Cerebellar nuclear complex (tissue), 1 donor: ENCODE data around the gene PELI1.
"Not testable (repeated sequence)": the region's sequence is repeated elsewhere in the genome, so short reads cannot be mapped to it uniquely, and the experiment has no call there.

ENCODE experiments used
- DNase-seq, 2 experiments: peaks; one replicate each; lab custom pipeline; 2025; lab: John Stamatoyannopoulos, UW

PELI1 gene

DNA sequence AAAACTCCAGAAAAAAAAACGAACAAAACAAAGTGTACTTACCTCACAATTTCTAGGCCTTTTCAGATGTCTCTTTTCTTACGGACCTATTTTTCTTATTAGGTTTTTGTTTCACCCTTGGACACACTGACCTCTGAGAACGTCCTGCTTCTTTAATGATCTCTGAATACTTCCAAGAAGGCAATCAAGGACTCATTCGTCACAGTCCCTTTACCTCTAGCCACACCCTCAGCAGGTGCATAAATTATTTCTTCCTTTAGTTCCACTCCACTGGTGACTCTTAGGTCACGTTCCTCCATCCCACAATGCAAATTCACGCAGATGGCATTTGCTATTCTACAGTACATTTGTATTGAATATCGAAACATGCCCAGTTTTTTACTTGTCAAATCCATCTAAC, 21.9 kb downstream of the PELI1 start:
- no peak for DNase-seq

DNA sequence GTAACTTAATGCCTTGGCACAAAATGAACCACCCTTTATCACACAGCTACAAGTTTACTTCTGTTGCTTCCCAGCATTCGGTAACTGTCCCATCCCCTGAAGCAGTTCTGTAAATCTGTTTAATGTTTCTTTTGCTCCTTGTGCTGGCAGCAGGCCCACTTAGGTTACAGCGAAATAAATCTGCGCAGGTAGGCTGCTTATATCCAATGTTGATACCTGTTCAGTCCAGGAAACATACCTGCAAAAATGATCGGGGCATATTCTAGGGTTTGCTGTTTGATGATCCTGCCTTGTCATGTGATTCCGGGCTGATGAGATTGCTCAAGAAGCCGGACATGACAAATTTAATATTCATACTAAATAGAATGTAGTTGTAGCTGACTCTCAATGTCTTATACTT, 23.3 kb downstream of the PELI1 start:
- DNase-seq = no peak

DNA sequence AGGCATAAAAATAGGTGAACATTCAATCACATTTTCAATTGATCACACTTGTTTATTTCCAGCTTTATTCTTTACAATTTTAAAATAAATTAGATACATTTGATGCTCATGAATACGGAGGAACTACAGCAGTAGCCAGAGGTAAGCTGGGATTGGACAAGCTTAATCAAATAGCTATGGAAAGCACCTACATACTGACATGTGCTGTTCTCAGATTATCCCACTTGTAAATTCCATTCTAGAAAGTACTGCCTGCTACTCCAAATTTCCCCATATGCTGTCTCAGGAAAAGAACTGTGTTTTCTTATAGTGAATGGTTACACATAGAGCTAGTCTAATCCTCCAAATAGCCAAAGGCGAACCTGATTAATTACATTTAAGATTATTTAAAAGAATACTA, 24.2 kb downstream of the PELI1 start:
- DNase-seq = no peak

DNA sequence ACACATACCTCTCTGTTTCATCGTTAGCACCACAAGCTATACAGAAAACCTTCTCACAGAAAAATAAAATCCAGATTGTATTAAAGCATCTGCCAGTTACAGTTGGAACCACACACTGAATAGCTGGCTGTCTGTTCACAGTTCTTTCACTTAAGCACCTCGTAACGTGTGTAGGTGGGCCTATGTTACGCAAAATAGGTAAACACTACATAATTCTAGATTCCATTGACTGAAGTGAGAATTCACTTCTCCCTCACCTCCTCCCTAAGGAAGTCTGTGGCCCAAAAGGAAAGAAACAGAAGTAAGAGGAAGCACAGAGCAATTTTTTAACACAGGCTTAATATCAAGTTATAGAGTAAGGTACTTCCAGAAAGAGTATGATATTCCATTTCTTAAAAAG, 24.9 kb downstream of the PELI1 start:
- no peak for DNase-seq

DNA sequence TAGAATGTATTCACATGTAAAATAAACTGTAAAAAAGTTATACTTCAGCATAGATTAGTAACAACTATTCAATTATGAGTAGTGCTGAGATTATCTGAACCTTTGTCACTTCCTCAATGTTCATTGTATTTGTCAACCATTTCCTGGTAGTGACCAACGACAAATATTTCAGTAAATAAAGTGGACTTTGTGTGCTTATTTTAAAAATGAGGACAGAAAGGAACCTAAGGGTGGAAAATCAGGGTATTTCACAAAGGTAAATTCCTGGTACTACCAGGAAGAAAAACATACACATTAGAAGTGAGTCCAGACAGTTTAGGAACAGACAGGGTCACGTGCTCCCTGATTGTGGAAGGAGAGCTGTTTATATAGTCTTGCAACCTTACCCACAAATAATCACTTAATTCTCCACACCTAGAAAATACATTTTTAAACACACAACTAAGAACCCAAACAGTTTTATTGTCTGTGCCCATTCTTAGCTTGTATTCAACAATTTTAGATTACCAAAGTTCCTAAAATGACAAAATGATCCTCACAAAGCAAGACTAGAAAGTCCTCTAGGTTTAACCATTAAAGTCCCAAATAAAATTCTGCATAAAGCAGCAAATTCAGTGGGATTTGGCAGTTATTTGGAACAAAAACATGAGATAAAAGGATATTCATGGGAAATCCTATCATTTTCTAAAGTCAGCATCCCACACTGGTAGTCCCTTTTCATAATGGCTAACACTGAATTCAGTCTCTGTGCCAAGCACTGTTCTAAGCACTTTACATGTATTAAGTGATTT, 28.2 kb downstream of the PELI1 start:
- DNase-seq = no peak

DNA sequence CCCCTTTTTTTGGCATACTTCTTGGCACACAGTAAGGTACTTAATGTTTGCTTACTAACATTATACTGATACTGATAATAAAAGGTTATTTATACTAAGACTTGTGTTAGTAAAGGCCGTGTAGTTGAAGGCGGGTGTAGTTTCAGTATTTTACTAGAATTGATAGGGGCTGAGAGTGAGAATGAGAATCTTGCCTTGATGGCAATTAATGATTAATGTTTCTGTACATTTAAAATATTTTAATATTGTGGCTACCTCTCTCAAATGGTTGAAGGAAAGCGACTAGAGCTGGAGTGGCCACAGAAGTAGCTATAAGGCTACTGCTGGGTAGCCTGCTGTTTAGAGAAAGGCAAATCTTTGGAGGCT, 29.3 kb downstream of the PELI1 start:
- no peak for DNase-seq

DNA sequence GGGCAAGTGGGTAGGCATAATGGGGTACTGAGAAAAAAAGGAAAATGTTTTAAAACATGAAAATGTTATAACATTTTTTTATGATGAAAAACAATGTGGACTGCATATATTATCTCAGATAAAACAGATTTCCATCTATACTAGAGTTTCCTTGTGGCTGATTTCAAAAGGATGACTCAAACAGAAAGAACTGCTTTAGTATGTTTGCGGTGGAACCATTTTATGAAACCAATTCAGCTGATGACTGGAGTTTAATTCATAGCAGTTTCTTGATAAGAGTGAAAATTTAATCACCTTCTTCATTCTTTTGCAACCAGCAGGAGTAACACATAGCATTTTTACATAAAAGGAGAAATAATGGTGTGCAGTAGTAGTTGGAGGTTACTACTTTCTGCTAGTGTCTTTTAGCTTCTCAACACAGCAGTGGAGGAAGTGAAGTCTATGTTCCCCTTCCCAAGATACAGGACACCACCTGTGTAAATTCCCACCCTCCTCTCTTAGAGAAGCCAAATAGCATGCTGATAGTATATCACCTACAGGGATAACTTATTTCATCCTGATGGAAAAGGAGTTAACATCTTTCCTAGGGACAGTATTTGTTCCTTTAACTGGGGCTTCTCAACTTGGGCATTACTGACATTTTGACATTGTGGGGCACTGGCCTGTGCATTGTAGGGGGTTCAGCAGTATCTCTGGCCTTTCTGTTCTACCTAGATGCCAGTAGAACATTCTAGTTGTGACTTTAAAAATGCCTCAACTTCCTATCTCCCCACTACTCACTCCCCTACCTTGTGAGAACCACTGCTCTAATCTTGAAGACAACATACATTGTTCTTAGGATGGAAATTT, 29.9 kb downstream of the PELI1 start:
- no peak for DNase-seq

DNA sequence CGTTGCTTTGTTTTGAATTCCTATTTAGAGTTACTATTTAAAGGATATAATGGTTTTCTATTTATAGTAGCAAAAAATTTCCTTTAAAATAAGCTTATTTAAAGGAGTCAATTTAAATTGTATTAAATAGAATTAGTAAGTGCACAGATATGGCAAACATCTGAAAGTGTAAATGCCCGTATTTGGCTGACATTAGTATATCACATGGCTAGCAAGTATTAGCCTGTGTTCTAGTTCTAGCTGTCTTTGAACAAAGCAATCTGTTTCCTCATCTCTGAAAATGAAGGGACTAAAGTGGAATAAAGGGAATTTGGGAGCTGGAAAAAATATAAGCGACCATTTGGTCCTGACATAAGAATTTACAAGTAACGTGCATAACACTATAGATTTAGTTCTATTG, 32.2 kb downstream of the PELI1 start:
- no peak for DNase-seq

DNA sequence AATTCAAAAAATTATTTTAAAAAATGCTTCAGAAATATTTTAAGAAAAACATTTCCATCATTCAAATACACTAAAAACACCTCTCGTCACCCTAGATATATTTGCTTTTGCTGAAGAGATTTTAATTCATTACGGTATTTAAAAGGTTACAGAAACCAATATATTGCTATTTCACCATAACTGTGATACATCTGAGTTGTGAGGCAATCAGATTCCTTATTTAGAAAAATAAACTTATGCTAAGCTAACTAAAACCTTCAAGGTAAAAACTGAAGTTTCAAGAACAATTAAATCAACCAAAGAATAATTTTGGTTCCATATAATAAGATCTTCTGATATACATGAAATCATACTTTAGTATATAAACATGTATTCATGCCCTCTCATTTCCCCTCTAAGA, 32.8 kb downstream of the PELI1 start:
- no peak for DNase-seq

DNA sequence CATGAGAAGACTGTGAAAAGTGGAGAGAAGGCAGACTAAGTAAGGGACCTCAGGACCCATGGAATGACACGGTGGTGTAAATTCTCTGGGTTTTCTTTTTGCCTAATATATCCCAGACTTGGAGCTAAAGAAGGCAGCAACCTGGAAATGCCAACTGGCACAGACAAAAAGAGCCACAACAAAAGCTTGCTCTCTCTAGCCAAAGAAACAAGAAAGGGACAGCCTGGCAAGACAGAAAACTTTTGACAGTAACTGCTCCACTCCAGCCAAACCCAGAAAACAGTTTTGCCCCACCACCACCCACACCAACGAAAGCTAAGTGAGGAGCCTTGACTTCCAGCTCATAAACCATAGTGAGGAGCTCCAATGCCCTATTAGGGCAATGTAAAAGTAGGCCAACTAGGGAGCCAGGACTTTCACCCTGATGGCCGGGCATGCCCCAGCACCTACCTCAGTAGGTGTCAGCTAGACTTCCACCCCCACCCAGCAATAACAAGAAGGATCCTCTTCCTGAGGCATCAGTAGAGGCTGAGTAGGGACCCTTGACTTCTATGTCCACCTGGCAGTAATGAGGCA, 35.5 kb downstream of the PELI1 start:
- no peak for DNase-seq

DNA sequence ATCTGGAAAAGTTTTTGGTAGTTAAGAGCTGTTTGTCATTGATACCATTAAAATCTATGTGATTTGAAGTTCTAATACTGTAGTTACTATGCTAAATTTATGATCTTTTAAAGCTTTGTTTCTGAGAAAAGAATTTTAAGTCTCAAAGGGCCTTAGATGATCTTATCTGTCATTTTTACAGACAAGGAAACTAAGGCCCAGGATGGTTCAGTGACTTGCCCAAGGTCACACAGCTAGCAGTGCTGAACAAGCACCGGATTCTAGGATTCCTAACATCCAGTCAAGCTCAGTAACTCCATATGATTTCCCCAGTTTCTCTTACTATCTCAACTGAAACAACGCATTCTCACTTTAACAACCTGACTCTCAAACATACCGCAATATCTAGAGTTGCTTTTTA, 37.7 kb downstream of the PELI1 start:
- DNase-seq = no peak

DNA sequence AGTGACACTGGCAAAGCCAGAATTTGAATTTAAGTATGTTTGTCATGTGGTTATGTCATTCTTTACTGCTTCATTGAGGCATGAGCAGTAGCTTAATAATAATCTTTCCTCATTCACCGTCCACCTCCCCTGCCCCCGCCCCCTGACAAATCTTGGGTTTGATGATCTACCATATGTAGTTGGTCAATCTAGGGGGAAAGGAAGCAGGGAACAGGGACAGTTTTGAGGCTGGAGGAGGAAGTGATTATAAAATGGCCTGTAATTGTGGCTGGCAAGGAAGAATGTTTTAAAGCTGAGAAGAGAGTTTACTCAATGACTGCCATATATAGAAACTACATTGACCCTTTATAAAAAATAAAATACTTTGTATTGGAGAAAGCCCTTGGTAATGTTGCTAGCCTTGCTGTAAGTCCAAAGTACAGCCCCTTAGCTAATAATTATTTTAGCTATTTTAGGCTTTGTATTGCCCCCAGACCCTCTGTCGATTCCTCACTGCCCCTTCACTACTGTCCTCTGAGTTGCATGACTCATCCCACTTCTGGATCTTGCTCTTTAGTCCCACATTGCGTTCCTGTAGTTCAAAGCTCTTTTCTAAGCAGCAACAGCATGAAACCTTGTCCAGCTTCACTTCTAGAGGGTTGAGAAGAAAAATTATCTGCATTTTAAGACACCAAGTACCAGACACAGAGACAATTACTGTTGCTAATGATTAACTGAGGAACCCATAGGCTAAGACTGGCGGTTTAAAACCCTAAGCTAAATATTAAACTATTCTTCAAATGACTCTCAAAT, 38.4 kb downstream of the PELI1 start:
- DNase-seq = no peak

DNA sequence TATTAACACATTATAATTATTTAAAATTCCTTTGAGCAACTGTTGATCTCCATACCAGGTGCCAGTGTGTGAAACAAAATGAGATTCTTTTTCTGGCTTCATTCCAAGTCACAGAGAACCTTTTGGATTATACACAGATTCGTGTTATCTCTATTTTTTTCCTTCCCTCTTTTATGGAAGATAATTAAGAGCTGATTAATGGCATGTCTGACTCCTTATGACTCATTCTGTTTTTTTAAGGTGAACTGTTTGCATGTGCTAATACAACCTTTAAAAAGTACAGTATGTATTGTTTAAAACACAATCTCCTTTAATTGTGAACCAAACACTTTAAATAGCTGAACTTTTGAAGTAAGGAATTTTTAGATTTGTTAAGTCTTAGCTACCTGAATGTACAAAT, 39.3 kb downstream of the PELI1 start:
- no peak for DNase-seq

DNA sequence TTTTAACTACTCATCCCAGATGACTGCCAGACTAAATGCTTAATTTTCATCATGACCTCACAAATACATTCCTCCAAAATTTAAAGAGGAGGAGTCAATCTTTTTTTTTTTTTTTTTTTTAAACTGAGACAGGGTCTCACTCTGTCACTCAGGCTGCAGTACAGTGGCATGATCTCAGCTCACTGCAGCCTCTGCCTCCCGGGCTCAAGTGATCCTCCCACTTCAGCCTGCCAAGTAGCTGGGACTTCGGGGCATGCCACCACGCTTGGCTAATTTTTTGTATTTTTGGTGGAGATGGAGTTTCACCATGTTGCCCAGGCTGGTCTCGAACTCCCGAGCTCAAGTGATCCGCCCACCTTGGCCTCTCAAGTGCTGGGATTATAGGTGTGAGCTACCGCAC, 41.5 kb downstream of the PELI1 start:
- not testable (repeated sequence) for DNase-seq

DNA sequence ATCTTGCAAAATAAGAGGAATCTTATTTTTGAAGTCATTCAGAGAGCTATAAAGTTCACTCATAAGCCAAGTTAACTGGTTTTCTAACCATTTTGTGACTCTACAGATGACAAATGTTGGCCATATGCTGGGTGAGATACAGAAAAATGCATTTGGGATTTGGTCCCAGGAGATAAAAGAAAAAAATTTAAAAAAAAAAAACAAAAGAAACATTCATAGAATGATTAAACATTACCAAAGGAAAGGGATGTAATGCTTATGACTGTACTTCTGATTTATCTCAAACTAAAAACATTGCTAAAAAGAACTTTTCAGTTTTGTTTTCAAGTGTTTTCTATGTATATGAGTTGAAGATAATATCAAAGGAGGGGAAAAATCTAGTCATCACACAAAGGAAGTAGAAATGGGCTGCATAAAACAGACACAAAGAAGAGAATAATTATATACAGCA, 43.1 kb downstream of the PELI1 start:
- no peak for DNase-seq

DNA sequence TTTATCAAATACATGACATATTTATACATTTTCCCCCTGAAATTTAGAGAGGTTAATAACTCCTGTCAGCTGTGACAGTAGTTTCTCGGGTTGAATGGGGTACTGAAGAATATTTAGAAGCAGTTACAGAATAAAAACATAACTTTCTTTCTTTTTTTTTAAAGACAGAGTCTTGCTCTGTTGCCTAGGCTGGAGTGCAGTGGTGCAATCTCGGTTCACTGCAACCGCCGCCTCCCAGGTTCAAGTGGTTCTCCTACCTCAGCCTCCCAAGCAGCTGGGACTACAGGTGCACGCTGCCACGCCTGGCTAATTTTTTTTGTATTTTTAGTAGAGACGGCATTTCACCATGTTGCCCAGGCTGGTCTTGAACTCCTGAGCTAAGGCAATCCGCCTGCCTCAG, 43.6 kb downstream of the PELI1 start:
- not testable (repeated sequence) for DNase-seq

DNA sequence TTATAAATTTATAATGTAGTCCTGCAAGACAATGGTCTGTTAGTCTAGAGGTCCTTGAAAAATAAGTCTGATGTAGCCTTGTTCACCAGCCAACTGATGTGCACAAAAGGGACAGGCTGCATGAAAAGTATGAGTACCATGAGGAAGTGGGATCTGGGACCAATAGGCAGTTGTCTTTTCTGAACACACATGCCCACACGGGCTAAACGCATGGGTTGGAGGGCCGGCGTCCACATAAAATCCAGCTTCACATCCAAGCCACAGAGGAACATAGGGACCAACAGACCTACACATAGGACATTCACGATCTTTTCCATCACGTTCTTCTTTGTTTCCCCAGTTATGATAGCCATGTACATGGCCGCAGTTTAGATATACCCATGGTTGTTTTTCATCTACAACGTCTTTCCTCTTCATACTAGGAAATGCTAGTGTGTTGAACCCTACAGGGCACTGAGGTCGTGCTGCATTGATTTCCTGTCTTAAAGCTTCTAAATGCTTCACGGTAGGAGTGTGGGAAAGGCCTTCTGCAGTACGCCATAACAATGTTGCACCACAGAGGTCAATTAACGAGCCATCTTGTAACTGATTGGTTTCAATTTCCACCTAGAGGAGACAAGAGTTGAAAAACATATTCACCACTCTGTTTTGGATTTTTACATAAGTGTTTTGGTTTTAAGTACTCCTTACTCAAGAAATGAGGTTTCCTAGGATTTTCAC, 49.4 kb downstream of the PELI1 start:
- no peak for DNase-seq

DNA sequence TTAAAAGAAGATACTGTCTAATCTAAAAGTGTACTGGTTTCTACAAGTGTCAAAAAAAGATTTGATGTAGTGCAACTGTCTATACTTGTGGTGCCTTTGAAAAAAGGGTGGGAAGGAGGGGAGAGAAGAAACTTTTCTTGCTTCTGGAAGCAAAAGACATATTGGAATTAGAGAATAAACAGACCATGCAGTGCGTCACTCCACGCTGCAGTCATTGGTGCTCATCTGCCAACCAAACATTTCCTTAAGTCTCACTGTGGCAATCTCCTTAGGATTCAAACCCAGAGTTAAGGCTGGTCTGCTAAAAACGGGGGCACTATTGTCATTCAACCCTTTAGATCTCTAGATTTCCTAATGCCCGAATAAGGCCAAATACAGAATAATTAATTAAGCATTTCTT, 50.9 kb downstream of the PELI1 start:
- no peak for DNase-seq

DNA sequence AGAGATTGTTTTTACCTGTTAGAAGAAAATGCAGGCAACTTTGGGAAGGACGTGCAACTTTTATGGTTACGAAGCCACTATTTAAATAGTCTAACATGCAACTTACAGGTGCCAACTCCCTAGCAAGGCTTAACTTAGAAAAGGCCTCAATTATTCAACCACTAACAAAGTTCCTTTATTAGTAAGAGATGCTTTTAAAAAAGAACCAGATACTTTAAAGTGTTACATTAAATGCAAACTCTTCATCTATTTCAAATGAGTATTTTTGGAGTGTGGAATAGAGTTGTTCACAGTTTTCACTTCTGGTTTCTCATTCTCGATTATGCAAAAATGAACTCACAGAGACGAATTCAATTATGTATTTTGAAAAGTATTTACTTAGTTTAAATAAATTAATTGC, 51.7 kb downstream of the PELI1 start:
- no peak for DNase-seq

DNA sequence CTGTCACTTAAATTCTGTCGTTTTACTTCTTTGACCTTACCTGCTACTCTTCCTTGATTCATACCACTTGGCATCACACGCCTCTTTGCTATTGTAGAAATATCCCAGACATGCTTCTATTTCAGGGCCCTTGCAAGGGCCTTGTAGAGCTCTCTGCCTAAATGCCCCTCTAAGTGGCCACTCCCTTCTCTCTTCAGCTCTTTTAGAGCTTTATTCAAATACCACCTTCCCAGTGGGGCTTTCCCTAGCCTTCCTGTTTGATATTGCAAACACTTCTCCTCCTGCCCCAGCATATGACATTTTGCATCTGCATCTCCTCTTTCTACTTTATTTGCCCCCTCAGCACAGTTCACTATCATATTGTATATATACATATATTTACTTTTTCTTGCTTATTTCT, 54.0 kb downstream of the PELI1 start:
- DNase-seq = no peak

DNA sequence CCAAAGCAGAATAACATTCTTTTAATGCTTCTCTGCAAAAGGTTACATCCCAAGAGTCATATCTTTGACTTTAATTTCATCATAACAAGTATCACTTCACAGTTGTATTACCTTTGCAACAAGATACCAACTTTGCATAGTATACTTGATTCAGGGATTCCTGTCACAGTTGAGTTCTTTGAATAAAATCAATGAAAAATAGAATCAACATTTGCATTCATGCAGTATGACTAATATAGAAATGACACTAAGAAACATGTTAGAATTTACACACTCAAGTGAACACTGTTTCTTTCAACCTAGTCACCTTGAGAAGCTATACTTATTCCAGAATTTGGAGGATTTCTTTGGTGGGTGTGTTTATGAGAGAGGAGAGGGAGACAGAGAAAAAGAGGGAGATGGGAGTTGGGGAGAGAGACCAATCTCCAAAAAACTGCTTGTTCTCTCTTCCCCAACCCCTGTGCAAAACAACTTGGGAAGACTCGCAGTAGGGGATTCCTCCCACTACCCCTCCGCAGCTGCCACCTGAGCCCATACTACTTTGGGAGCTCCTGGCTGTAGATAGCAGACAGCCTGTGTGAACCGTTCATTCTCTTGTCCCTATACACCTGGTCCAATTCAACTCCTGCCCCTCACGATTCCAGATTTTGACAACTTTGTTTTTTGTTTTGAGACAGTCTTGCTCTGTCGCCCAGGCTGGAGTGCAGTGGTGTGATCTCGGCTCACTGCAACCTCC, 57.7 kb downstream of the PELI1 start:
- DNase-seq = no peak
